ENCODE data around the gene KLHL26.
A peak's percentile ranks its signal among the peaks of the same experiment; 100 is the strongest.

Gene KLHL26

GRCh38 chr19:18616023-18616422 lies 20.8 kb upstream of the KLHL26 start:
- DNase-seq (ENCODE audit: low read depth) = no peak

DNA sequence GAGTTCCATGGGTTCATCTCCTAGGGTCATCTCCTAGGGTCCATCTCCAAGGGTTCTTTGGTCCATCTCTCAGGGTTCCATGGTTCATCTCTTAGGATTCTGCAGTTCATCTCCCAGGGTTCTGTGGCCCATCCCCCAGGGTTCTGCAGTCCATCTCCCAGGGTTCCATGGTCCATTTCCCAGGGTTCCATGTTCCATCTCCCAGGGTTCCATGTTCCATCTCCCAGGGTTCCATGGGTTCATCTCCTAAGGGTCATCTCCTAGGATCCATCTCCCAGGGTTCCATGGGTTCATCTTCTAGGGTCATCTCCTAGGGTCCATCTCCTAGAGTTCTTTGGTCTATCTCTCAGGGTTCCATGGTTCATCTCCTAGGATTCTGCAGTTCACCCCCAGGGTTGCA lies 19.3 kb upstream of the KLHL26 start:
- no peak for DNase-seq (ENCODE audit: low read depth)

DNA sequence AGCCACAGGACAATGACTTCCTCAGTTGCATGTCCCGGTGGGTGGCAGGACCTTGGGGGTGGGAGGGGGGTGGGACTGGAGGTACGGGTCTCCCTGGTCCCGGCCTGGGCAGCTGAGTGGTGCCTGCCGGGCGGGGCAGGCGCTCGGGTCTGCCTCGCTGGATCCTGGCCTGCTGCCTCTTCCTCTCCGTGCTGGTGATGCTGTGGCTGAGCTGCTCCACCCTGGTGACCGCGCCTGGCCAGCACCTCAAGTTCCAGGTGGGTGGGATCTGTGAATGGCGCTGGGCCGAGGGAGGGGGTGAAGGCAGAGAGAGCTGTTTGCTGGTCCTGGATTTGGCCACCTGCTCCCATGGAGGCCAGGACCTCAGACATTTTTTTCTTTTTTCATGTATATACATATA lies 18.6 kb upstream of the KLHL26 start:
- DNase-seq (ENCODE audit: low read depth) = no peak

DNA sequence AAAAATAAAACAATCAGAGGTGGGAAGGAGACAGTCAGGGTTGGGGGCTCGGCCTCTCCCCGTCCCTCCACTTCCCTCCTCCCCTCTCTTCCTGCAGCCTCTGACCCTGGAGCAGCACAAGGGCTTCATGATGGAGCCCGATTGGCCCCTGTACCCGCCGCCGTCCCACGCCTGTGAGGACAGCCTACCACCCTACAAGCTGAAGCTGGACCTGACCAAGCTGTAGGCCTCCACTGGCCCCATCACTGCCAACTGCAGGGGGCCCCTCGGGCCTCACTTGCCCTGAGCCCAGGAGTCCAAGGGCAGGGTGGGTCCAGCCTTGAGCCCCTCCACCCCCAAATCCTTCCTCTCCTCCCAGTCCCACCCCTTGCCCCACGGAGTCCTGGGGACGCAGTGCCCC lies 16.5 kb upstream of the KLHL26 start:
- no peak for DNase-seq (ENCODE audit: low read depth)

DNA sequence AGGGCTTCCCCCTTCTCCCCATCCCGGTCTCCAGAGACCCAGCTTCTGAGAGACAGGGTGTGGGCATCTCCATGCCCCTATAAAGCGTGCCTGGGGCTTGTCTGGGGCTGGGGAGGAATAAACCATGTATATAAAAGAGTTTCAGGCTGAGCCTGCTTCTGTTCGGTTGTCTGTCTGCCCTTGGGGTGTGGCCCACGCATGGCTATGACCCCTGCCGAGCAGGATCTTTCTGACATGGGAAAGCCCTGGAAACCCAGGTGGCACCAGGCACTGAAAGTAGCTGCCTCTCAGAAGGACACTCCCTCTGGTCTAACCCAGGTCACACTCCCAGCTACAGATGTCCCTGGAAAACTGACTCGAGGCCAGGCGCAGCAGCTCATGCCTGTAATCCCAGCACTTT lies 15.9 kb upstream of the KLHL26 start:
- DNase-seq (ENCODE audit: low read depth) = no peak

GRCh38 chr19:18626906-18627305 lies 9.9 kb upstream of the KLHL26 start:
- DNase-seq (ENCODE audit: low read depth) = no peak

GRCh38 chr19:18629166-18630088 lies 7.4 kb upstream of the KLHL26 start:
- no peak for DNase-seq (ENCODE audit: low read depth)

GRCh38 chr19:18633321-18633720 lies 3.5 kb upstream of the KLHL26 start:
- DNase-seq (ENCODE audit: low read depth) = no peak

GRCh38 chr19:18634612-18635297 lies 2.1 kb upstream of the KLHL26 start:
- DNase-seq (ENCODE audit: low read depth) = no peak

GRCh38 chr19:18635831-18636182 lies 1.0 kb upstream of the KLHL26 start:
- no peak for DNase-seq (ENCODE audit: low read depth)

DNA sequence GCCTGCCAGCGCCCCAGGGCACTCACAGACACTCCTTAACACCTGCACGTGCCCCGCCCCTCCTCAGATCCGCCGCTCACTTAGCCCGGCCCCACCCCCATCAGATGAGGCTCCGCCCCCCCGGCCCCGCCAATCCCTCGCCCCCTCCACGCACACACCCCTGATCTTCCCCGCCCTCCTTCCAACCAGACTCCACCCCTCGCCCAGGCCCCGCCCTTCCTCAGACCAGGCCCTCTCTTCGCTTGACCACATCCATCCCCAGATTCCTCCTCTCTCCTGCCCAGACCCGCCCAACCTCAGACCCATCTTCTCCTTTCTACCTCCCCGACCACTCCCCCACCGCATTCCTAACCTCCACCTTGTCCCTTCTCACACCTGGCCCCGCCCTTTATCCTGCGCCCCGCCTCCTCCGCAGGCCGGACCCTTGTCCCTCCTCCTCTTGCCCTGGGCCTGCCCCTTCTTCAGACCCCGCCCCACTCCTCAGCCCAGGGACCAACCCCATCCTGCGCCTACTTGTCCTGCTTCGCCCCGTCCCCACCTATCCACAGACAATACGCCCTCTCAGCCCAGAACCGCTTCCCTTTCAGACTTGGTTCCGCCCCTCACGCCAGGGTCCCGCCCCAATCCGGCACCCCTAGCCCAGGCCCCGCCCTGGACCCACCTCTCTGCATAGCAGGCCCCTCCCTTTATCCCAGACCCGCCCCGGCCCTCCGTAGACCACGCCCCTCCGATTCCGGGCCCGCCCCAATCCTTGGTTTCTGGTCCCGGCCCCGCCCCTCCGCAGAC lies 452 bp upstream of the KLHL26 start:
- DNase-seq (ENCODE audit: low read depth) = peak; percentile 98

DNA sequence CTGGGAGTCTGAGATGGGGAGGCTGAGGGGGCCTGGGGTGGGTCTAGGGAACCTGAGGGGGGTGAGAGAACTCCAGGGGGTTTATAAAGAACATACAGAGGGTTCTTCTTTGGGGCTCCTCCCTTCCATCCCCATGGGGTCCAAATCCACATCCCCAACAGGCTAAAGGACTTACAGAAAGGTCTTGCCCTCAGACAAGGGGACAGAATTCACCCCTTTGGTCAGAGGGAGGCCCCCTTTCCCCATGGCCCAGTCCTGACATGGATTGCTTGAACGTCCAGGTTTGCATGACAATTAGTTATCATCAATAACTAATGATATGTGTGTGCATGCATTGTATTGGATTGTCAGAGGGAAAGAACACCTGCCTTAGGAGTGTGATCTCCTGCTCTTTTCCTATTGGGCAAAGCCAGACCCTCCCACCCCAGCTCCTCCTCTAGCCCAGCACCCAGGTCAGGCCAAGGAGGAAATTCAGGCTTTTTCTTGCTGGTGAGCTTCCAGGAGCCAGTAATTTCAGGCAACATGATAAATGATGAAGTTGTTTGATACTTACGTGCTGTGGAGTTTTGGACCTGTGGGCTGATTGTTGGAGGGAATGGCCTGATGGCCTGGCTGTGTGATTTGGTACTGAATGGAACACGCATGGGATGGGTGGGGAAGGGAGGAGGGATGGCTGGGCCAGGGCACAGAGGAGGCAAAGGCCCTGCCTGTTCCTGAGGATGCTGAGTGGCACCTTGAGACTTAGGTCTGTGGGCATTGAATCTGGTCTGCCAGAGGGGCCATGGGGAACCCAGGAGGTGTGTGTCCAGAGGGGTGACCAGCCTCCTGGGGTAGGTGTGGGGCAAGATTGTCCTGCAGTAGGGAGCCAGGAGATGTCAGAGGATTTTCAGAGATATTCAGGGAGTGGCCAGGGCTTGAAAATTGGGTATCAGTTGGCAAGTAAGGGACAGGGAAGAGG lies 1.1 kb downstream of the KLHL26 start:
- no peak for DNase-seq (ENCODE audit: low read depth)

GRCh38 chr19:18639706-18640243 lies 2.9 kb downstream of the KLHL26 start:
- DNase-seq (ENCODE audit: low read depth) = no peak

DNA sequence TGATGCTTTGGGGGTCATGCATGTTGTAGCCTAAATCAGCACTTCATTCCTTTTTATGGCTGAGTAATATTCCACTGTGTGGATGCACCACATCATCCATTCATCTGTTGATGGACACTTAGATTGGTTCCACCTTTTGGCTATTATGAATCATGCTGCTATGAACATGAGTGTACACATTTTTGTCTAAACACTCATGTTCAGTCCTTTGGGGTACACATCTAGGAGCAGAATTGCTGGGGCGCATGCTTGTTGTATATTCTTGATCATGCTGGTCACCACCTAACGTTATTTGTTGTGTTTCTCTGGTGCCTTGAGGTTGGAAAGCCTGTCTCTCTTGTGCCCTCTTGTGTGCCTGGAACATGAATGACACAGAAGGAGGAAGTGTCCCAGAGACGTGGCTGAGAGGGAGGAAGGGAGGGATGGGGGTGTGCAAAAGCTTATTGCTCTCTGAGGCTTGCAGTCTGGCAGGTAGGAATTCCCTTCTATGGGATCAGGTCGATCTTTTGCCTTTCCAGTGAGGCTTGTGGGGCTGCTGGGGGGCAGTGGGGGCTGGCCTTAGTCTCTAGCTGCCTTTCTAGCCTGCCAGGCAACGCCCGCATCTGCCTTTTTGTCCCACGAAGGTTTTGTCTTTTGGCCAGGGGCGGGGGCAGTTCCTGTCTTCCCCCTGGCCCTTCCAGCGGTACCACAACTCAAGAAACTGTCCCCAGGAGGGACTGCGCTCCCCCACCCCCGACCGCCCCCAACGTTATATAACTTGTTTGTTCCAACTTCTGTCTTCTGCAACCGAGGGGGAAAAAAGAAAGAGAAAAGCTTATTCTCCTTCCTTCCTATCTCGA lies 7.6 kb downstream of the KLHL26 start:
- no peak for DNase-seq (ENCODE audit: low read depth)

GRCh38 chr19:18645035-18645511 lies 8.2 kb downstream of the KLHL26 start:
- DNase-seq (ENCODE audit: low read depth) = no peak

DNA sequence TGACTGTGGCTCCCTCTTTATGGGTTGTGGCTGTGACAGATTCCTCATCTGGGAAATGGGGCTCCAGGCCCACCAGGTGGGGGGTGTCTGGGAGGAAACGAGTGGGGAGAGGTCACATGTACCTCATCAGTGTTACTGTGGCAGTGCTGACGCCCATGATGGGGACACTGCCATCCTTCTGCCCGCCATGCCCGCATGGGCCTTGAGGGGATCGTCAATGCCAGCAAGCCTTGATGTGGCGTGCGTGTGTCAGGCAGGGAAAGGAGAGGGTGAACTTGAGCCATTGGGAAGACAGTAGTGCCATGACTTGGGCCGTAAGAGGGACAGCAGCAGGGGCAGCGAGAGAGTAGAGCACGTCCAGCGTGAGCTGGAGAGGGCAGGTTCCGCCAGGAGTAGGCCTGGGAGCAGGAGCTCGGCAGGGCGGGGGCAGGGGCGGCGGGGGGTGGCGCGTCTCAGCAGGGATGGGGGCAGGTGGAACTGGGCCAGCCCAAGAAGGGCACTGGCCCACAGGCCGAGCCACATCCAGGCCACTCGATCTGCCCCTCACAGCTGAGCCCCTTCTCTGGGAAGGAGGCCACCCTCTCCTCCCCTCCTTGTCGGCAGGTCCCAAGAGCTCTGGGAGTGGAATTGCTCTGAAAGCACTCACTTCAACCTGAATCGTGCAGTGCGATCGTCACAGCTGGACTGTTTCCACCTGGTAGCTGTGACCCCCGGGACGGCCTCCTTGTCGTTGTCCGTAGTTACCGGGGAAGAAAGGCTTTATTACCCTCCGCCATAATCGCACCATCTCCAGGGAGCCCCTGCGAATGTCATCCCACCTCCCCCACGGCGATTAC lies 9.9 kb downstream of the KLHL26 start:
- no peak for DNase-seq (ENCODE audit: low read depth)

DNA sequence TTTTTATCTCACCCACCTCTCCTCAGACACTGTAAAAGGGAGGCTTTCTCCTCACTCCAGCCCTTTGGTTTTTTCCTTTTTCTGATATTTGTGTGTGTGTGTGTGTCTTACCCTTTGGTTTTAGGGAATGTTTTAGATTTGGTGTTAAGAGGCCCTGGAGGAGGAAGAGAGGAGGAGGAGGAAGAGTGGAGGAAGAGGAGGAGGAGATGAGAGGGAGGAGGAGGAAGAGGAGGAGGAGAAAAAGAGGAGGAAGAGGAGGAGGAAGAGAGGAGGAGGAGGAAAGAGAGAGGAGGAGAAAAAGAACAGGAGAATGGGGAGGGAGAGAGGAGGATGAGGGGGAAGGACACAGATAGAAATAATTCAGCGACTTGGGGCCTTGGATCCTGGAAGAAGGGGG lies 10.5 kb downstream of the KLHL26 start:
- no peak for DNase-seq (ENCODE audit: low read depth)

GRCh38 chr19:18647807-18648206 lies 11.0 kb downstream of the KLHL26 start:
- no peak for DNase-seq (ENCODE audit: low read depth)

- no peak for DNase-seq (ENCODE audit: low read depth)
Measured at GRCh38 chr19:18648973-18649315, 12.1 kb downstream of the KLHL26 start.
